Right atrium auricular region (tissue), 2 donors: Measurements from ENCODE around the gene FOXR1. TPM values are rescaled to one million over a fixed set of nuclear protein-coding genes. Genes with fewer than 3 reads are reported as not detected.

Experiments used
- DNase-seq: peaks from one replicate; pipeline ENCODE4 v3.0.0-alpha.2; 2019; ENCODE audit warnings: low spot score
- H3K27ac ChIP-seq, 2 donors: fragments of 200-600 bp; sonication (generic); 1 replicate in 1 of 2; 2 replicates in 1 of 2; pipeline ENCODE4 v1.5.1; 2016 to 2019
- H3K27me3 ChIP-seq, 2 donors: fragments of 200-600 bp; sonication (generic); one replicate each; pipeline versions ENCODE4 v1.5.1 to v1.6.0; 2017 to 2019
- H3K36me3 ChIP-seq: fragments of 200-600 bp; sonication (generic); one replicate; pipeline ENCODE4 v1.5.1; 2016
- H3K4me1 ChIP-seq, 2 donors: fragments of 200-600 bp; sonication (generic); one replicate each; pipeline versions ENCODE4 v1.5.1 to v1.6.0; 2017 to 2019
- H3K4me3 ChIP-seq, 2 donors: fragments of 200-600 bp; sonication (generic); 1 replicate in 1 of 2; 2 replicates in 1 of 2; pipeline ENCODE4 v1.5.1; 2017 to 2019; ENCODE audit warnings: mild to moderate bottlenecking in 1 of 2, moderate library complexity in 1 of 2
- H3K9me3 ChIP-seq, 2 donors: fragments of 200-600 bp; sonication (generic); one replicate each; pipeline ENCODE4 v1.5.1; 2019
- total RNA-seq, 2 donors: library from RNA; depleted of rRNA; stranded (reverse); fragments of >200 nt; gene quantifications; one replicate each; pipeline ENCODE4 v1.1.0, GENCODE V29; 2016
- TF ChIP-seq, protein P1 (sequence below), 2 donors: fragments of 200-600 bp; sonication (generic); IDR thresholded peaks; one replicate each; pipeline ENCODE4 v1.5.1; 2019; ENCODE audit warnings: antibody characterized with exemption in 2 of 2

FOXR1 gene
- total RNA-seq, 2 donors from 2014 or later, result not detected

GRCh38 chr11:118956094-118956846, 15.3 kb upstream of the FOXR1 start, which contains the start of gene UPK2:
Gene UPK2, plus strand, starts transcription at chr11:118956298. Its CDS starts 53 bp downstream, at chr11:118956351.
- Histone ChIP-seq H3K36me3 (no peaks in the 10 kb centered on the region), H3K9me3 (no peaks in the 10 kb centered on the region), H3K27me3 (no peaks in the 10 kb centered on the region), H3K27ac (no peak within 1 kb of the TSS), H3K4me1 (peaks cover 0 to 2% of the 10 kb centered on the region in 2 donors), H3K4me3 (no peak within 1 kb of the TSS)
- TF ChIP-seq, protein P1, sequence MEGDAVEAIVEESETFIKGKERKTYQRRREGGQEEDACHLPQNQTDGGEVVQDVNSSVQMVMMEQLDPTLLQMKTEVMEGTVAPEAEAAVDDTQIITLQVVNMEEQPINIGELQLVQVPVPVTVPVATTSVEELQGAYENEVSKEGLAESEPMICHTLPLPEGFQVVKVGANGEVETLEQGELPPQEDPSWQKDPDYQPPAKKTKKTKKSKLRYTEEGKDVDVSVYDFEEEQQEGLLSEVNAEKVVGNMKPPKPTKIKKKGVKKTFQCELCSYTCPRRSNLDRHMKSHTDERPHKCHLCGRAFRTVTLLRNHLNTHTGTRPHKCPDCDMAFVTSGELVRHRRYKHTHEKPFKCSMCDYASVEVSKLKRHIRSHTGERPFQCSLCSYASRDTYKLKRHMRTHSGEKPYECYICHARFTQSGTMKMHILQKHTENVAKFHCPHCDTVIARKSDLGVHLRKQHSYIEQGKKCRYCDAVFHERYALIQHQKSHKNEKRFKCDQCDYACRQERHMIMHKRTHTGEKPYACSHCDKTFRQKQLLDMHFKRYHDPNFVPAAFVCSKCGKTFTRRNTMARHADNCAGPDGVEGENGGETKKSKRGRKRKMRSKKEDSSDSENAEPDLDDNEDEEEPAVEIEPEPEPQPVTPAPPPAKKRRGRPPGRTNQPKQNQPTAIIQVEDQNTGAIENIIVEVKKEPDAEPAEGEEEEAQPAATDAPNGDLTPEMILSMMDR (IDR thresholded peaks at IDR 0.05), result peak; percentile 92 to 98
- peak; percentile 89 for DNase-seq

DNA sequence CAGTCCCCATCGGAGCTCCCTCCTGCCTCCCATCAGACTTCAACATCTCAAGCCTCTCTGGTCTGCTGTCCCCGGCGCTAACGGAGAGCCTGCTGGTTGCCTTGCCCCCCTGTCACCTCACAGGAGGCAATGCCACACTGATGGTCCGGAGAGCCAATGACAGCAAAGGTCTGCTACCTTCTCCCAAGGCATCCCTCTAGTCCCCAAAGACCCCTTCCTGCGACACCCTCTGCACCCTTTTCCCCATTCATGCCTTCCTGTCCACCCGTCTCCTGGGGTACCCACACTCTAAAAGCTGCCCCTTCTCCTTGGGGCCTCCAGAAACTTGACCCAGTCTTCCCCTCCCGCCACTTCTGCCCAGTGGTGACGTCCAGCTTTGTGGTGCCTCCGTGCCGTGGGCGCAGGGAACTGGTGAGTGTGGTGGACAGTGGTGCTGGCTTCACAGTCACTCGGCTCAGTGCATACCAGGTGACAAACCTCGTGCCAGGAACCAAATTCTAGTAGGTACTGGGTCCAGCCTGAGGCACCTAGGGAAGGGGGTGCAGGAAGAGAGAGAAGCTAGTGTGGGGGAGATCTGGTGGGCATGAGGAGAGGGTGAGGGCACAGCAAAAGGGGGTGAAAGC, 14.6 kb upstream of the FOXR1 start:
- TF ChIP-seq, protein P1 (IDR thresholded peaks at IDR 0.05), result peak in 1 of 2 donors; percentile 31
- no peak for DNase-seq
- H3K27ac ChIP-seq, result no peak overlapping the region
- H3K9me3 ChIP-seq, result no peaks in the 10 kb centered on the region
- no peaks in the 10 kb centered on the region for H3K27me3 ChIP-seq
- no peaks in the 10 kb centered on the region for H3K36me3 ChIP-seq
- no peak overlapping the region for H3K4me3 ChIP-seq
- H3K4me1 ChIP-seq, result peaks cover 0 to 2% of the 10 kb centered on the region in 2 donors

- no peak overlapping the region for H3K27ac ChIP-seq
- H3K4me3 ChIP-seq, result no peak overlapping the region
Observed at GRCh38 chr11:118957549-118957948, 14.0 kb upstream of the FOXR1 start.

GRCh38 chr11:118957968-118958367, 13.6 kb upstream of the FOXR1 start:
- Histone ChIP-seq H3K4me3 (no peak overlapping the region), H3K4me1 (peaks cover 0 to 2% of the 10 kb centered on the region in 2 donors), H3K36me3 (no peaks in the 10 kb centered on the region), H3K27me3 (no peaks in the 10 kb centered on the region), H3K9me3 (no peaks in the 10 kb centered on the region), H3K27ac (no peak overlapping the region)
- DNase-seq, result no peak
- TF ChIP-seq, protein P1 (IDR thresholded peaks at IDR 0.05), result no peak

More at GRCh38 chr11:118957549-118957948, 14.0 kb upstream of the FOXR1 start:
- DNase-seq, result no peak
- Histone ChIP-seq H3K36me3 (no peaks in the 10 kb centered on the region), H3K27me3 (no peaks in the 10 kb centered on the region), H3K9me3 (no peaks in the 10 kb centered on the region), H3K4me1 (peaks cover 0 to 2% of the 10 kb centered on the region in 2 donors)
- TF ChIP-seq, protein P1 (IDR thresholded peaks at IDR 0.05), result no peak

- Histone ChIP-seq H3K27ac (no peak overlapping the region), H3K36me3 (no peaks in the 10 kb centered on the region), H3K9me3 (no peaks in the 10 kb centered on the region), H3K27me3 (no peaks in the 10 kb centered on the region), H3K4me1 (peaks cover 0 to 2% of the 10 kb centered on the region in 2 donors), H3K4me3 (no peak overlapping the region)
- TF ChIP-seq, protein P1 (IDR thresholded peaks at IDR 0.05), result no peak
- DNase-seq, result no peak
Observed at GRCh38 chr11:118958577-118958976, 13.0 kb upstream of the FOXR1 start.
